GM13977 (cell line): ENCODE data around the gene POLR1E.

Experiments used
- DNase-seq: peaks from one replicate; pipeline ENCODE4 v3.0.0; 2012; ENCODE audit warnings: low spot score
- CTCF ChIP-seq: IDR thresholded peaks from 2 replicates; pipeline ENCODE4 v1.5.1; 2012; ENCODE audit warnings: mild to moderate bottlenecking, control low read depth; ENCODE audit not compliant: insufficient read depth; ENCODE audit errors: extremely low read depth, missing control alignments
- in situ Hi-C: fragments of 300-500 bp; cut with MboI; formaldehyde crosslinking; loops from one replicate; pipeline ENCODE4 v1.12.0; 2022; ENCODE audit warnings: low sequenced_read_pairs, low pct_unique_long_range_greater_than_20kb, mixed read lengths, inconsistent platforms; ENCODE audit not compliant: unreplicated experiment

The POLR1E gene, protein sequence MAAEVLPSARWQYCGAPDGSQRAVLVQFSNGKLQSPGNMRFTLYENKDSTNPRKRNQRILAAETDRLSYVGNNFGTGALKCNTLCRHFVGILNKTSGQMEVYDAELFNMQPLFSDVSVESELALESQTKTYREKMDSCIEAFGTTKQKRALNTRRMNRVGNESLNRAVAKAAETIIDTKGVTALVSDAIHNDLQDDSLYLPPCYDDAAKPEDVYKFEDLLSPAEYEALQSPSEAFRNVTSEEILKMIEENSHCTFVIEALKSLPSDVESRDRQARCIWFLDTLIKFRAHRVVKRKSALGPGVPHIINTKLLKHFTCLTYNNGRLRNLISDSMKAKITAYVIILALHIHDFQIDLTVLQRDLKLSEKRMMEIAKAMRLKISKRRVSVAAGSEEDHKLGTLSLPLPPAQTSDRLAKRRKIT

GRCh38 chr9:37485389-37486255 is at the start of gene POLR1E:
Gene POLR1E, plus strand, starts transcription at chr9:37485948. Its CDS starts 100 bp downstream, at chr9:37486048.
- in situ Hi-C loops, result loop anchor here (25.0 kb wide), 2 partner anchors 102 to 377 kb away; partner anchors contain the start of genes FBXO10 and TOMM5
- peak; percentile 98 for DNase-seq

DNA sequence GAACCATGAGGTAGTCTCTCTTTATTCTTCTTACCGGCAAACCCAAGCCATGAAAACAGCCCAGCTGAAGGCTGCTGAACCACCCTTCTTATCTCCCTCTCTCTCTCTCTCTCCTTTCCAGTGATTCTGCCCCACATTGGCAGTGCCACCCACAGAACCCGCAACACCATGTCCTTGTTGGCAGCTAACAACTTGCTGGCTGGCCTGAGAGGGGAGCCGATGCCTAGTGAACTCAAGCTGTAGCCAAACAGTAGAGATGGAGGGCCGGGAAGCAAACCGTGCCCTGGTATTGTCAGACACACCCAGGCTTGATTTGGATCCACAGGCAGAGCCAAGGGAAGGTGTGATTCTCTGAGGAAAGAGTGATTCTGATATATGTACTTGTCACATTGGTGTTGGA is 49.2 kb upstream of the POLR1E start:
- no peak for DNase-seq
- in situ Hi-C loops, result no loop called here
- no peak for TF ChIP-seq CTCF

More at GRCh38 chr9:37485389-37486255, at the start of gene POLR1E:
- TF ChIP-seq CTCF, result no peak

- no peak for TF ChIP-seq CTCF
- in situ Hi-C loops, result no loop called here
- DNase-seq, result no peak
These were observed 48.7 kb upstream of the POLR1E start for GRCh38 chr9:37437010-37437409.

GRCh38 chr9:37437621-37438020 is 48.1 kb upstream of the POLR1E start:
- TF ChIP-seq CTCF, result no peak
- in situ Hi-C loops, result no loop called here
- DNase-seq, result no peak

- TF ChIP-seq CTCF, result no peak
- no peak for DNase-seq
- in situ Hi-C loops, result no loop called here
These were observed 47.4 kb upstream of the POLR1E start for GRCh38 chr9:37438359-37438758.

DNA sequence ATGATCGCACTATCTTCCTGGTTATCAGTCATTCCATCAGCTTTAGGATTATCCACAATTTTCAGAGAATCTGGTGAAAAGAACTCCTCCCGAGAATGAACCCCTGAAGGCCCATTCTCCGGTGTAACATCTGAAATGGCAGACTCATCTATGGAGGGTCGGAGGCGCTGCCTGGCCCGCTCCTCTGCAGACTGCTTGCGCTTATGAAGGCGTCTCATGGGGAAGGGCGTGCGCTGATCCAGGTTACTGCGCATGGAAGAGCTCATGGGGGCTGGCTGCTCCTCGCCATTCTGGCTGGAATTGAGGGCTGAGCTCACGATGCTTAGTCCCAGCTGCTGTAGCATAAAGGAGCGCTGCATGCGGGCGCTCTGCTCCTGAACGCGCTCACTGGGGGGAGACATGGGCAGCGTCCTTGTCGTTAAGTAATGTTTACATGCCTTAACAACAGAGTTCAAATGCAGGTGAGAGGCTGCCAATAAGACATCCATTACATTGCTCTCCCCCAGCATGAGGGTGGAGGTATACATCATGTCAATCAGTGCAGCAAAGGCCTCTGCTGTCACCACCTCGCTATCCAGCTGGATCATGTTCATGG is 43.9 kb upstream of the POLR1E start:
- DNase-seq, result no peak
- in situ Hi-C loops, result no loop called here
- TF ChIP-seq CTCF, result no peak
